Inflammatory macrophage treated with lipopolysaccharide for 4 hours (primary cell): ENCODE data around the gene CEBPG.

Experiments
- DNase-seq: peaks from one replicate; pipeline ENCODE4 v3.0.0-alpha.2; 2020

The CEBPG gene

GRCh38 chr19:33355535-33355934 is 18.0 kb upstream of the CEBPG start:
- DNase-seq: no peak

GRCh38 chr19:33357556-33357955 is 16.0 kb upstream of the CEBPG start:
- DNase-seq: no peak

GRCh38 chr19:33358408-33358807 is 15.1 kb upstream of the CEBPG start:
- no peak for DNase-seq

DNA sequence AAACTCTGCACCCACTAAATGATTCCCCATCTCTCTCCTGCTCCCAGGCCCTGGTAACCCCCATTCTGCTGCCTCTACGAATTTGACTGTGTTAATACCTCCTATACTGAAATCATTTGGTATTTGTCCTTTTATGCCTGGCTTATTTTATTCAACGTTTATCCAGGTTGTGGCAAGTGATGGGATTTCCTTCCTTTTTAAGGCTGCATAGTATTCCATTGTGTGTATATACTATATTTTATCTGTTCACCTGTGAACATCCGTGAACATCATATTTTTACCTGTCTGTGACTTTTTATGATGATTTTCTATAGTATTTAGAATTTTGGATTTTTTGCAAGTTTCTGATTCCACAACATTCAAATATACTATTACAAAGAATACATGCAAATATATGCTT is 13.9 kb upstream of the CEBPG start:
- DNase-seq: no peak

- no peak for DNase-seq
Measured at GRCh38 chr19:33362508-33363228, 10.8 kb upstream of the CEBPG start.

DNA sequence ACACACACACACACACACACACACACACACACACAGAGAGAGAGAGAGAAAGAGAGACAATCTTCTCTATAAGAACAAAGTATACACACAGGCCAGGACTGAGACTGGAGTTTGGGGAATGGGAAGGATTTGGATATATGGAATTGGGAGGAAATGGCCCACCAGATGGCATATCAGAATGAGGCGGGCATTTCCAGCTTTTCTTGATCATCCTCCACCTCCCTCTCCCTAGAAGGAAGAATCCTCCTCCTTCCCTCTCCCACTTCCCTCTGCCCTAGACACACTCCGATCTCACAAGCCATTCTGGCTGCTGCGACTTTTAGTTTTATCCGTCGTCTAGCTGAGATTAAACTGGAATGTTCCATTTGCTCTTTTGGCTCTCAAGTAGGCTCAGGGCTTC is 10.0 kb upstream of the CEBPG start:
- no peak for DNase-seq

GRCh38 chr19:33365691-33366090 is 7.8 kb upstream of the CEBPG start:
- DNase-seq: no peak

GRCh38 chr19:33366127-33366526 is 7.4 kb upstream of the CEBPG start:
- no peak for DNase-seq

- no peak for DNase-seq
Measured at GRCh38 chr19:33366897-33367296, 6.6 kb upstream of the CEBPG start.

GRCh38 chr19:33368074-33368864 is 5.2 kb upstream of the CEBPG start:
- no peak for DNase-seq

GRCh38 chr19:33370783-33371182 is 2.7 kb upstream of the CEBPG start:
- no peak for DNase-seq

DNA sequence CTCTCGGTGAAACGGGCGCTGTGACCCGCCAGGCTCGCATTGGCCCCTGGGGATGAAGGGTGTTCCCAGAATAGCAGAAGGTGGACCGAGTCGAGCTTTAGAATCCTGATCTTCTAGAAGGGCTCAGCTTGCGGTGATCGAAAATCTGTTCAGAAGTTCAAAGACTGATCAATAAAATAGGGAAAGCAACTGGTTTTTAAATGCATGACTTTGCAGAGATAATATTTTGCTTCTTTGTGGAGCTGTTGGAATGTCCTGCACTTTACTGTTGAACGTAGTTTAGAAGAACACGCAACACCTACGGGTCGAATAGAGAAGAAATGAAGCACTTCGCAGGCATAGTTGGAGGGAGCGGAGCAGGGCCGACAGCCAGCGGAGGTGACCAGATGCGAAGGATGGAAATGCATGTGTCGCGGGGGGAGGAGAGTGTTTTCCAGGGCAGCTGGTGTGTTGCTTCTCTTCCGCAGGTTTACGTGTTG is 766 bp downstream of the CEBPG start:
- peak; percentile 21 for DNase-seq

GRCh38 chr19:33375156-33375836 is 1.8 kb downstream of the CEBPG start:
- DNase-seq: no peak

DNA sequence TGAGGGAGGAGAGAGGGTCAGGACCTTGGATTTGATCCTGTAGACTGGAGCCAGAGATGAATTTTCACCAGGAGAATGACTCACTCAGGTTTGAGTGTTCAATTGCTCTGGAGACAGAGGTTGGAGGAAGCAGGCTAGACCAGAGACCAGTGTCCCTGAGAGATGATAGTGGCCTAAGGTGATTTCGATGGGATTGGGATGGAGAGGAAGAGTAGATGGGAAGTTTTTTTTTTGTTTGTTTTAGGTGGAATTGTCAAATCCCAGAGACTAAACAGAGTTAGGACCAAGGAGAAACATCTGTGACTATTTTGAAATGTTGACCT is 2.3 kb downstream of the CEBPG start:
- no peak for DNase-seq

GRCh38 chr19:33376423-33376822 is 2.9 kb downstream of the CEBPG start:
- DNase-seq: no peak

GRCh38 chr19:33376941-33377557 is 3.5 kb downstream of the CEBPG start:
- DNase-seq: no peak

GRCh38 chr19:33377586-33378475 is 4.3 kb downstream of the CEBPG start:
- no peak for DNase-seq

GRCh38 chr19:33379151-33379829 is 5.8 kb downstream of the CEBPG start:
- DNase-seq: no peak

DNA sequence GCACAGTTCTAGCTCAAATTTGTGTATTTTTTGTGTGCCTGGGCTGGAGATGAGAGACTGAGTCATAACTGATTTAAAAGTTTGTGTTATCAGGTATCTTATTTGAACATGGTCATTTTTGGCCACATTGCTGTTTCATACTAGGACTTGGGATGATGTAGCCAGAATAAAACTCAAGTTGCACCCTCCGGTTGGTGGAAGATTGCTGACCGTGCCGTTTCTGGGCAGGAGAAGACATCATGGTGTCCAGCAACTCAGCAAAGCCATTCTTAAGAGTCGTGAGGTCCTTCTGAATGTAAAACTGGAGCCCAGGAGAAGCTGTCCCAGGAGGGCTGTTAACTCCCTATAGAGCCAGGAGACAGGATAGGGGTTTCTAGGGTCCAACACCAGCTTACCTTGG is 7.6 kb downstream of the CEBPG start:
- no peak for DNase-seq

DNA sequence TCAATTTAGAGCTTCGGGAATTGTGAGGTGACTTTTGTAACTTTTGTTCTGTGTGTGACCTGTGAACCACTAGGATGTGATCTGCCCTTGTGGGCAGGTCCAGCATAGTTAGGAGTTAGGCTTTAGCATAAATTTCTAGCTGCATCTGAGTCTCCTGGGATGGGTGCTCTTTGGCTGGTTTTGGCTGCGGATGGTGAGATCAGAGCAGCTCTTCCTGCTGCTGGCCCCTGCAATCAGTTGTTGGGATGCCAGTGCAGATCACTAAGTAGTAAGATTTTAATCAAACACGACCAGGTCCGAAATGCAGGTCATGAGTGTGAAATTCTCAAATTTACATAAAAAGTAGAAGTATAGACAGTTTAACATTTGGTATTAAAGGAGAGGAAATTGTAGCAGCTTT is 8.5 kb downstream of the CEBPG start:
- DNase-seq: no peak

DNA sequence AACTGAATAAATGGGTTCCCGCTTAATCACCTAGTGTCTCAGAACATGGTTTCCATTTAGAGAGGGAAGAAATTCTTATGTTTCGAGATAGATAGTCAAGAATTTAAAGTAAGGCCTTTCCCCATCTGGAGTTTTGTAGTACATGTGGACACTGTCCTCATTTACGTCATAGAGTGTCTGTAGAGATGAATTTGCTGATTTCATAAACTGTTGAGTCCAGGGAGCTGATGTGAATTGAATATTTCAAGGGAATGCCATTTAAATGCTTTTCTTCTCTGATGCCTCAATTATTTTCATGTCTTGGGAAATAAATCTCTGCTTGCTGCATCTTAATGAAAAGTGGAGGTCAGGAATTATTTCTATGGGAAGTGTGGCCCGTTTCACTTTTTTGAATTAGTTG is 9.5 kb downstream of the CEBPG start:
- no peak for DNase-seq
